GM12878 (cell line): ENCODE measurements around the gene SAMSN1. TPM values are rescaled to one million over a fixed set of nuclear protein-coding genes. Genes with fewer than 3 reads are reported as not detected.

Source experiments
- BCL11A ChIP-seq: IDR thresholded peaks from 2 replicates; pipeline ENCODE4 v1.6.1; 2011; ENCODE audit warnings: low read depth, low read length
- BHLHE40 ChIP-seq, 2 experiments: fragments of 450-650 bp in 1 of 2; IDR thresholded peaks; 2 replicates each; pipeline ENCODE4 v1.6.1; 2011 to 2017; ENCODE audit warnings: low read depth in 2 of 2, borderline replicate concordance in 1 of 2, improper control_type of control experiment in 1 of 2, low read length in 1 of 2, mild to moderate bottlenecking in 1 of 2
- CREB1 ChIP-seq: IDR thresholded peaks from 2 replicates; pipeline ENCODE4 v1.6.1; 2012; ENCODE audit warnings: low read depth, mild to moderate bottlenecking, inconsistent platforms
- CREM ChIP-seq: IDR thresholded peaks from 2 replicates; pipeline ENCODE4 v1.6.1; 2014; ENCODE audit warnings: antibody characterized with exemption, low read depth
- ETV6 ChIP-seq, 2 experiments: fragments of 450-650 bp in 1 of 2; IDR thresholded peaks in 1 of 2; conservative IDR thresholded peaks in 1 of 2; 2 replicates each; pipeline ENCODE4 v1.6.1; 2014; ENCODE audit warnings: antibody characterized with exemption in 1 of 2, borderline replicate concordance in 1 of 2, low read depth in 1 of 2, mild to moderate bottlenecking in 1 of 2, moderate library complexity in 1 of 2
- FOS ChIP-seq: IDR thresholded peaks from 3 replicates; pipeline ENCODE4 v1.6.1; 2011; ENCODE audit warnings: borderline replicate concordance; ENCODE audit not compliant: insufficient read length; ENCODE audit errors: extremely low read depth
- FOXM1 ChIP-seq: IDR thresholded peaks from 2 replicates; pipeline ENCODE4 v1.6.1; 2012; ENCODE audit warnings: low read depth, mild to moderate bottlenecking, inconsistent platforms, low read length, moderate library complexity
- GABPA ChIP-seq: IDR thresholded peaks from 2 replicates; pipeline ENCODE4 v1.6.1; 2014; ENCODE audit warnings: antibody characterized with exemption, low read depth, mild to moderate bottlenecking, inconsistent platforms
- IRF4 ChIP-seq: IDR thresholded peaks from 2 replicates; pipeline ENCODE4 v1.6.1; 2011; ENCODE audit warnings: low read depth, low read length
- NFIC ChIP-seq: IDR thresholded peaks from 2 replicates; pipeline ENCODE4 v1.6.1; 2012; ENCODE audit warnings: low read depth, mild to moderate bottlenecking, inconsistent platforms, low read length, moderate library complexity
- NFYB ChIP-seq: IDR thresholded peaks from 2 replicates; pipeline ENCODE4 v1.6.1; 2011; ENCODE audit warnings: low read depth, mild to moderate bottlenecking, low read length, improper control_type of control experiment, moderate library complexity; ENCODE audit not compliant: insufficient read depth
- NR2F1 ChIP-seq: fragments of 450-650 bp; conservative IDR thresholded peaks from 2 replicates; pipeline ENCODE4 v1.6.1; 2017; ENCODE audit warnings: mild to moderate bottlenecking
- POLR2AphosphoS5 ChIP-seq: IDR thresholded peaks from 2 replicates; pipeline ENCODE4 v1.6.1; 2011; ENCODE audit warnings: mild to moderate bottlenecking, low read length, inconsistent platforms
- RB1 ChIP-seq: fragments of 450-650 bp; formaldehyde crosslinking; IDR thresholded peaks from 2 replicates; pipeline ENCODE4 v1.6.1; 2017; ENCODE audit warnings: mild to moderate bottlenecking, borderline replicate concordance
- RUNX3 ChIP-seq: IDR thresholded peaks from 2 replicates; pipeline ENCODE4 v1.6.1; 2012; ENCODE audit warnings: low read length, inconsistent platforms
- TARDBP ChIP-seq: IDR thresholded peaks from 2 replicates; pipeline ENCODE4 v1.6.1; 2016; ENCODE audit warnings: borderline replicate concordance
- TCF12 ChIP-seq: IDR thresholded peaks from 2 replicates; pipeline ENCODE4 v1.6.1; 2011; ENCODE audit warnings: low read depth, mild to moderate bottlenecking, low read length
- TCF7 ChIP-seq: IDR thresholded peaks from 2 replicates; pipeline ENCODE4 v1.6.1; 2014; ENCODE audit warnings: antibody characterized with exemption, borderline replicate concordance
- ZNF217 ChIP-seq: fragments of 450-650 bp; IDR thresholded peaks from 2 replicates; pipeline ENCODE4 v1.6.1; 2017; ENCODE audit warnings: antibody characterized with exemption, mild to moderate bottlenecking
- polyA plus RNA-seq, 11 experiments: library from polyadenylated mRNA; depleted of rRNA in 4 of 11; unstranded in 6 of 11; stranded (reverse) in 5 of 11; fragments of >200 nt; fragmentation: Nextera tagmentation in 4 of 11; fragmentation: Illumina TruSeq in 1 of 11; extraction: Ambion mirVana in 4 of 11; extraction: Trizol in 1 of 11; gene quantifications; 1 replicate in 1 of 11; 2 replicates in 10 of 11; pipeline versions ENCODE4 v1.2.1 to v1.2.3, GENCODE V29; 2011 to 2016; ENCODE audit warnings: inconsistent platforms in 2 of 11, missing spikeins in 2 of 11, low read depth in 1 of 11
- total RNA-seq, 4 experiments: library from RNA; depleted of rRNA in 3 of 4; stranded (reverse); fragments of >200 nt in 3 of 4; fragmentation: Illumina TruSeq in 1 of 4; extraction: Trizol in 1 of 4; gene quantifications; 2 replicates each; pipeline versions ENCODE4 v1.2.1 to v1.2.3, GENCODE V29; 2013 to 2021
- TF ChIP-seq, protein P1 (sequence below): fragments of 450-650 bp; IDR thresholded peaks from 2 replicates; pipeline ENCODE4 v1.6.1; 2017; ENCODE audit warnings: mild to moderate bottlenecking, moderate library complexity
- TF ChIP-seq, protein P2 (sequence below): fragments of 450-650 bp; IDR thresholded peaks from 2 replicates; pipeline ENCODE4 v1.6.1; 2016; ENCODE audit warnings: mild to moderate bottlenecking
- TF ChIP-seq, protein P3 (sequence below): fragments of 450-650 bp; IDR thresholded peaks from 2 replicates; pipeline ENCODE4 v1.6.1; 2016; ENCODE audit warnings: mild to moderate bottlenecking
- TF ChIP-seq, protein P4 (sequence below): IDR thresholded peaks from 2 replicates; pipeline ENCODE4 v1.6.1; 2011; ENCODE audit warnings: borderline replicate concordance, low read depth, mild to moderate bottlenecking, moderate library complexity, mixed read lengths, low read length; ENCODE audit not compliant: insufficient read depth; ENCODE audit errors: extremely low read length

The SAMSN1 gene
- total and polyA plus RNA-seq, 10 of the 15 experiments (the other 5 are each of a cell fraction or from before 2014, with no cell fraction given) = 23.2 to 102 (median 44.9) TPM

DNA sequence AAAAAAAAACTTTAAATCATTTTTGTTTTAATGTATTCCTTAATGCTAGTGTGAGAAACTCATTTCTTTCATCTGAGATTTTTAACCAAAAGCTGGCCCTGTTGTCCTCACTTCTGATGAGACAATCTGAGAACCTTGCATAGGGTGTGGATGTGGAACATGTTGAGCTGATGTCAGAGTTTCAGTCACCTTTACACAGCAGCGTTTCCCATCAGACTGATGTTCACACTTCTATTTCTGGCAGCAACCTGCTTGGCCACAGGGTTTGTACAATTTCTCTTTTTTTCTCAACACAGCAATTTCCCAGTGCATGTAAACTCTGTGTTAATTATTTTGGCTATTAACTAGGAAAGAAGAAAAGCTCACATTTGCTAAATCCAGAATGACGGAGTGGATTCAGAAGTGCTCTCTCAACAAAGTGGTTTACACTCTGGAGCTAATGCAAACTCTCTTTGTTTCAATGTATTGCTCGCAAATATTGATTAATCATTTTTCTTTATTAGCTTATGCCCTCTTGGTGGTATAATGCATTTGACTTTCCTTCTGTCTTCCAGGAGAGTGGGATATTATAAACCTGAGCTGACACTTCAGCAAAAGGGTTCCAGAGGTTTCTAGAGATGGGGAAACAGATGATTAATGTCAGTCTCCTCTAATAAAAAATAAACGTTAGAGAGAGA, 92.6 kb downstream of the SAMSN1 start (continued):
- TF ChIP-seq TCF7 = no peak
- peak; percentile 24; the same call in 1 of the 2 replicates for TF ChIP-seq ZNF217
- TF ChIP-seq GABPA = no peak
- TF ChIP-seq FOXM1 = peak; percentile 73; the same call in 1 of the 2 replicates
- TF ChIP-seq BCL11A = peak; percentile 77
- peak; percentile 81 for TF ChIP-seq NR2F1
- TF ChIP-seq NFYB = no peak
- TF ChIP-seq, protein P1, sequence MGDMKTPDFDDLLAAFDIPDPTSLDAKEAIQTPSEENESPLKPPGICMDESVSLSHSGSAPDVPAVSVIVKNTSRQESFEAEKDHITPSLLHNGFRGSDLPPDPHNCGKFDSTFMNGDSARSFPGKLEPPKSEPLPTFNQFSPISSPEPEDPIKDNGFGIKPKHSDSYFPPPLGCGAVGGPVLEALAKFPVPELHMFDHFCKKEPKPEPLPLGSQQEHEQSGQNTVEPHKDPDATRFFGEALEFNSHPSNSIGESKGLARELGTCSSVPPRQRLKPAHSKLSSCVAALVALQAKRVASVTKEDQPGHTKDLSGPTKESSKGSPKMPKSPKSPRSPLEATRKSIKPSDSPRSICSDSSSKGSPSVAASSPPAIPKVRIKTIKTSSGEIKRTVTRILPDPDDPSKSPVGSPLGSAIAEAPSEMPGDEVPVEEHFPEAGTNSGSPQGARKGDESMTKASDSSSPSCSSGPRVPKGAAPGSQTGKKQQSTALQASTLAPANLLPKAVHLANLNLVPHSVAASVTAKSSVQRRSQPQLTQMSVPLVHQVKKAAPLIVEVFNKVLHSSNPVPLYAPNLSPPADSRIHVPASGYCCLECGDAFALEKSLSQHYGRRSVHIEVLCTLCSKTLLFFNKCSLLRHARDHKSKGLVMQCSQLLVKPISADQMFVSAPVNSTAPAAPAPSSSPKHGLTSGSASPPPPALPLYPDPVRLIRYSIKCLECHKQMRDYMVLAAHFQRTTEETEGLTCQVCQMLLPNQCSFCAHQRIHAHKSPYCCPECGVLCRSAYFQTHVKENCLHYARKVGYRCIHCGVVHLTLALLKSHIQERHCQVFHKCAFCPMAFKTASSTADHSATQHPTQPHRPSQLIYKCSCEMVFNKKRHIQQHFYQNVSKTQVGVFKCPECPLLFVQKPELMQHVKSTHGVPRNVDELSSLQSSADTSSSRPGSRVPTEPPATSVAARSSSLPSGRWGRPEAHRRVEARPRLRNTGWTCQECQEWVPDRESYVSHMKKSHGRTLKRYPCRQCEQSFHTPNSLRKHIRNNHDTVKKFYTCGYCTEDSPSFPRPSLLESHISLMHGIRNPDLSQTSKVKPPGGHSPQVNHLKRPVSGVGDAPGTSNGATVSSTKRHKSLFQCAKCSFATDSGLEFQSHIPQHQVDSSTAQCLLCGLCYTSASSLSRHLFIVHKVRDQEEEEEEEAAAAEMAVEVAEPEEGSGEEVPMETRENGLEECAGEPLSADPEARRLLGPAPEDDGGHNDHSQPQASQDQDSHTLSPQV = 0 out of 2 replicates have a peak, but pooled peaks have one; percentile 30
- TF ChIP-seq, protein P2, sequence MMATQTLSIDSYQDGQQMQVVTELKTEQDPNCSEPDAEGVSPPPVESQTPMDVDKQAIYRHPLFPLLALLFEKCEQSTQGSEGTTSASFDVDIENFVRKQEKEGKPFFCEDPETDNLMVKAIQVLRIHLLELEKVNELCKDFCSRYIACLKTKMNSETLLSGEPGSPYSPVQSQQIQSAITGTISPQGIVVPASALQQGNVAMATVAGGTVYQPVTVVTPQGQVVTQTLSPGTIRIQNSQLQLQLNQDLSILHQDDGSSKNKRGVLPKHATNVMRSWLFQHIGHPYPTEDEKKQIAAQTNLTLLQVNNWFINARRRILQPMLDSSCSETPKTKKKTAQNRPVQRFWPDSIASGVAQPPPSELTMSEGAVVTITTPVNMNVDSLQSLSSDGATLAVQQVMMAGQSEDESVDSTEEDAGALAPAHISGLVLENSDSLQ = peak; percentile 49; the same call in 1 of the 2 replicates
- TF ChIP-seq TARDBP = no peak
- no peak for TF ChIP-seq RB1
- TF ChIP-seq, protein P3, sequence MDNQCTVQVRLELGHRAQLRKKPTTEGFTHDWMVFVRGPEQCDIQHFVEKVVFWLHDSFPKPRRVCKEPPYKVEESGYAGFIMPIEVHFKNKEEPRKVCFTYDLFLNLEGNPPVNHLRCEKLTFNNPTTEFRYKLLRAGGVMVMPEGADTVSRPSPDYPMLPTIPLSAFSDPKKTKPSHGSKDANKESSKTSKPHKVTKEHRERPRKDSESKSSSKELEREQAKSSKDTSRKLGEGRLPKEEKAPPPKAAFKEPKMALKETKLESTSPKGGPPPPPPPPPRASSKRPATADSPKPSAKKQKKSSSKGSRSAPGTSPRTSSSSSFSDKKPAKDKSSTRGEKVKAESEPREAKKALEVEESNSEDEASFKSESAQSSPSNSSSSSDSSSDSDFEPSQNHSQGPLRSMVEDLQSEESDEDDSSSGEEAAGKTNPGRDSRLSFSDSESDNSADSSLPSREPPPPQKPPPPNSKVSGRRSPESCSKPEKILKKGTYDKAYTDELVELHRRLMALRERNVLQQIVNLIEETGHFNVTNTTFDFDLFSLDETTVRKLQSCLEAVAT = no peak
- peak; percentile 77 for TF ChIP-seq CREB1
- TF ChIP-seq, protein P4, sequence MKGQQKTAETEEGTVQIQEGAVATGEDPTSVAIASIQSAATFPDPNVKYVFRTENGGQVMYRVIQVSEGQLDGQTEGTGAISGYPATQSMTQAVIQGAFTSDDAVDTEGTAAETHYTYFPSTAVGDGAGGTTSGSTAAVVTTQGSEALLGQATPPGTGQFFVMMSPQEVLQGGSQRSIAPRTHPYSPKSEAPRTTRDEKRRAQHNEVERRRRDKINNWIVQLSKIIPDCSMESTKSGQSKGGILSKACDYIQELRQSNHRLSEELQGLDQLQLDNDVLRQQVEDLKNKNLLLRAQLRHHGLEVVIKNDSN = no peak
- TF ChIP-seq CREM = peak; percentile 82
- TF ChIP-seq NFIC = peak; percentile 93
- peak; percentile 91 for TF ChIP-seq TCF12
- 0 out of 2 replicates have a peak, but pooled peaks have one; percentile 30 for TF ChIP-seq POLR2AphosphoS5
- TF ChIP-seq IRF4 = peak; percentile 80
- no peak for TF ChIP-seq FOS
- TF ChIP-seq BHLHE40 (IDR thresholded peaks at IDR 0.05; ENCODE audit: borderline replicate concordance in 1 of 2, low read depth in 2 of 2, low read length in 1 of 2) = peak; percentile 74 to 79; a peak in 3 of 4 replicates
- TF ChIP-seq ETV6 (conservative IDR thresholded peaks at IDR 0.05 in 1 of 2, IDR thresholded peaks at IDR 0.05 in 1 of 2; ENCODE audit: borderline replicate concordance in 1 of 2, low read depth in 1 of 2) = peak in 1 of 2 experiments; percentile 35; a peak in 1 of 4 replicates
- peak; percentile 89 for TF ChIP-seq RUNX3
